ENCODE data around the gene ANO7.

ANO7 gene, protein sequence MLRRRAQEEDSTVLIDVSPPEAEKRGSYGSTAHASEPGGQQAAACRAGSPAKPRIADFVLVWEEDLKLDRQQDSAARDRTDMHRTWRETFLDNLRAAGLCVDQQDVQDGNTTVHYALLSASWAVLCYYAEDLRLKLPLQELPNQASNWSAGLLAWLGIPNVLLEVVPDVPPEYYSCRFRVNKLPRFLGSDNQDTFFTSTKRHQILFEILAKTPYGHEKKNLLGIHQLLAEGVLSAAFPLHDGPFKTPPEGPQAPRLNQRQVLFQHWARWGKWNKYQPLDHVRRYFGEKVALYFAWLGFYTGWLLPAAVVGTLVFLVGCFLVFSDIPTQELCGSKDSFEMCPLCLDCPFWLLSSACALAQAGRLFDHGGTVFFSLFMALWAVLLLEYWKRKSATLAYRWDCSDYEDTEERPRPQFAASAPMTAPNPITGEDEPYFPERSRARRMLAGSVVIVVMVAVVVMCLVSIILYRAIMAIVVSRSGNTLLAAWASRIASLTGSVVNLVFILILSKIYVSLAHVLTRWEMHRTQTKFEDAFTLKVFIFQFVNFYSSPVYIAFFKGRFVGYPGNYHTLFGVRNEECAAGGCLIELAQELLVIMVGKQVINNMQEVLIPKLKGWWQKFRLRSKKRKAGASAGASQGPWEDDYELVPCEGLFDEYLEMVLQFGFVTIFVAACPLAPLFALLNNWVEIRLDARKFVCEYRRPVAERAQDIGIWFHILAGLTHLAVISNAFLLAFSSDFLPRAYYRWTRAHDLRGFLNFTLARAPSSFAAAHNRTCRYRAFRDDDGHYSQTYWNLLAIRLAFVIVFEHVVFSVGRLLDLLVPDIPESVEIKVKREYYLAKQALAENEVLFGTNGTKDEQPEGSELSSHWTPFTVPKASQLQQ

DNA sequence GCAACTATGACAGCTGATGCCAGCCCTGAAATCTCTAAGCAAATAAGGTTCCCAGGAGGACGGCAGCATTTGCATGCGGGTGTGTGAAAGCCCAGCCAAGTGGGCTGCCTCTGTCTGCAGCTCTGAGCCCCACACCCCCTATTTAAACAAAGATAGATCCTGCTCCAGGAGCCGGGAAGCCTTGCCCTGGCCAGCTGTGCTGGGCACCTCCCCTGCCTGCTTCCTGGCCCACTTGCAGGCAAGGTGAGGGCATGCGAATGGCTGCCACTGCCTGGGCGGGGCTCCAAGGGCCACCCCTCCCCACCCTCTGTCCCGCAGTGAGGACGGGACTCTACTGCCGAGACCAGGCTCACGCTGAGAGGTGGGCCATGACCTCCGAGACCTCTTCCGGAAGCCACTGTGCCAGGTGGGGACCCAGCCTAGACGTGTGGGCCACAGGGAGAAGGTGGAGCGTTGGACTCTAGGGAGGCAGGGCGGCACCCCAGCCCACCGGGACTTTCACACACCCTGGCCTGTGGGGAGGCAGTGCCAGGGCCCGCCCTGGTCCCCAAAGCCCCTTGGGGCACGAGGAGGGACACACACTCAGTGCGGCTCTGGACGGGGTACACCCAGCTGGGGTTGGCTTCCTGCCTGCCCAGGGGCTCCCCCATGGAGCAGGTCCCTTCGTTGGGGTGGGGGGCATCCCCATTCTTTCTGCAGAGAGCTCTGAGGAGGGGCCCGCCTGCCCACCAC lies at the start of gene ANO7:
TSS of gene ANO7 (plus strand) at position 317 of the 732 bp plus-strand sequence. CDS start 1,387 bp downstream, outside the sequence.
- intact Hi-C loops (cut with DNase I): no loop called here
- no peak for DNase-seq

DNA sequence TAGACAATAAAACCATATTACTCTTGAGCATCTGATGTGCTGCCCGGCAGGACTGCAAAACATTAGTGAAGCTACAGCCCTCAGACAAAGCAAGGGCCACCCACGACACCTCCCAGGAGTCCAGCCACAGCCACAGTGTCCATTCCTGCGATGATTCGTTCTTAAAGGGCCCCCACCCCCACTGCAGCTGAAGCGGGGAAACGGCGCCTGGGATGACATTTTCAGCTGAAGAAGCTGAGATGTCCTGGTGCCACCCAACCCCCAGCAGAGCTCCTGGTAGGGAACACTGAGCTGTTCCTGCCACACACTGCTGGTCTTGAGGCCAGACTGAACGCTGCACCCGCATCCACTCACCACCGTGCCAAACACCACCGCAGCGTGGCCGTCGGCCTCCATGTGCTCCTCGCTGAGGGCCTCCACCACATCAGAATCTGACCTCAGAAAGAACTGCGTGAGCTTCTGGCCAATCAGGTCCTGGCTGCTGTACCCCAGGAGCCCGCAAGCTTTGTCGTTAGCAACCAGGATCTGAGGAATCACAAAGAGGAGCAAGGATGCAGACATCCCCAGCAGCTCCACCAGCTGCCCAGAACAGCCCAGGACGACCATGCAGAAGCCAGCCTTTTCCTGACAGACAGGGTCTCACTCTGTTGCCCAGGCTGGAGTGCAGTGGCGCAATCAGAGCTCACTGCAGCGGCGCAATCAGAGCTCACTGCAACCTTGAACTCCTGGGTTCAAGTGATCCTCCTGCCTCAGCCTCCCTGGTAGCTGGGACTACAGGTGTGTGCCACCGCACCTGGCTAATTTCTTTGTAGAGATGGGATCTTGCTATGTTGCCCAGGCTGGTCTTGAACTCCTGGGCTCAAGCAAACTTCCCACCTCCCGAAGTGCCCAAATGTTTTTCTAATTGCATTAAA lies 48.7 kb upstream of the ANO7 start:
- DNase-seq: no peak
- intact Hi-C loops (cut with DNase I): no loop called here

- DNase-seq: no peak
- intact Hi-C loops (cut with DNase I): no loop called here
These were observed 48.0 kb upstream of the ANO7 start for GRCh38 chr2:241140445-241140840.

DNA sequence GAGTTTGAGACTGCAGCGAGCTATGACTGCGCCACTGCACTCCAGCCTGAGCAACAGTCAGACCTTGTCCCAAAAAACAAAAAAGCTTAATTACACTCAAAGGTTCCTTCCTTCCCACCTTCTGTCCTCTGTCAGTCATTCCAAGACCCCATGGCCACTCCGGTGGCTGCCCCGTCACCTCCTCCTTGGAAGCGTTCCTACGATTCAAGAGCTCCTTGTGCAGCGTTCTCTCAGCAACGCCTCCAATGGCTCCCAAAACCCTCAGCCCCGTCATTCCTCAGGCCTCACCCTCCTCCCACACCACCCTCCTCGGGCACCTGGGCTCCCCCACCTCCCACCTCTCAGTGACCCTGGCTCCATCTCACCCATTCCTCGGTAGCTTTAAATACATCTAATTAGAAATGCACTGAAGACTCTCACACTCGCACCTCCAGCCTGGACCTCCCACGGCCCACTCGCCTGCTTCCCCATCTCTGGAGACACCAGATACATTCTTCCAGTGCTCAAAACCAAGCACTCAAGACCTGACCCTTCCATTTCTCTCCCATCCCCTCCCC lies 47.2 kb upstream of the ANO7 start:
- intact Hi-C loops (cut with DNase I): no loop called here

GRCh38 chr2:241142063-241142462 lies 46.4 kb upstream of the ANO7 start:
- intact Hi-C loops (cut with DNase I): no loop called here
- no peak for DNase-seq

More for the DNA sequence above, 47.2 kb upstream of the ANO7 start:
- no peak for DNase-seq

- intact Hi-C loops (cut with DNase I): no loop called here
- DNase-seq: no peak
These were observed 45.9 kb upstream of the ANO7 start for GRCh38 chr2:241142593-241142992.

DNA sequence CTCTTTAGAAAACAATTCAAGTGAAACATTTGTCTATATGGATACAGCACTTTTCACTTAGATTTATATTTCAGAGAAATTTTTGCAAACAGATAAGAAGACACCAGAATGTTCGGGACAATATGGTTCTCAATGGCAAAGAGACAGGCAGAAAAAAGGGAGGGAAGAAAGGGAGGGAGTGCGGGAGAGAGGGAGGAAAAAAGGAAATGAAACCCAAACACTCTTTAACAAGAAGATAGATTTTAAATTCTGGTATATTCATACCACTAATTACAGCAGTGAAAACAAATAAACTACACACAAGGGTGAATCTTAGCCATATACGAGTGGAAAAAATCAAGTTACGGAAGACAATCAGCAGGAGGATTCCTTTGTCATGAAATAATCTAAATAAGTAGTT lies 42.2 kb upstream of the ANO7 start:
- DNase-seq: no peak
- intact Hi-C loops (cut with DNase I): no loop called here

GRCh38 chr2:241147336-241147735 lies 41.1 kb upstream of the ANO7 start:
- intact Hi-C loops (cut with DNase I): no loop called here
- no peak for DNase-seq

DNA sequence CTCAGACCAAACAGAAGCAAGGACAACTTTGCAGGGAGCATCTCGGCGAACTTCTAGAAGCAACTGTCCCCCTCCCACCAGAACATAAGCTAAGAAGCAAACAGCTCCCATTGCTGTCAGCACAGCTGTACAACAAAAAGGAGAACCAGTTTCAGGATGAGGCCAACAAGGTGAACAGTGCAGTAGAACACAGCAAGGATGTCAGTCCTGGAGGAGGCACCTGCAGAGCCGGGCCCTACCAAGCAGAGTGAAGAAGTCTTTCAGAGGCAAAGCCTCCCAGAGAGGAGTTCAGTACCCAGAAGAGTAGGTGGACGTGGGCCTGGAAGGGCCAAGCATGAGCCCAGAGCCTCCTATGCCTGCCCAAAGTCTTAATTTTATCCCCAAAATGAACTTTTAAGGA lies 40.2 kb upstream of the ANO7 start:
- peak in 1 of 42 donors; percentile 7 for DNase-seq
- intact Hi-C loops (cut with DNase I): no loop called here

DNA sequence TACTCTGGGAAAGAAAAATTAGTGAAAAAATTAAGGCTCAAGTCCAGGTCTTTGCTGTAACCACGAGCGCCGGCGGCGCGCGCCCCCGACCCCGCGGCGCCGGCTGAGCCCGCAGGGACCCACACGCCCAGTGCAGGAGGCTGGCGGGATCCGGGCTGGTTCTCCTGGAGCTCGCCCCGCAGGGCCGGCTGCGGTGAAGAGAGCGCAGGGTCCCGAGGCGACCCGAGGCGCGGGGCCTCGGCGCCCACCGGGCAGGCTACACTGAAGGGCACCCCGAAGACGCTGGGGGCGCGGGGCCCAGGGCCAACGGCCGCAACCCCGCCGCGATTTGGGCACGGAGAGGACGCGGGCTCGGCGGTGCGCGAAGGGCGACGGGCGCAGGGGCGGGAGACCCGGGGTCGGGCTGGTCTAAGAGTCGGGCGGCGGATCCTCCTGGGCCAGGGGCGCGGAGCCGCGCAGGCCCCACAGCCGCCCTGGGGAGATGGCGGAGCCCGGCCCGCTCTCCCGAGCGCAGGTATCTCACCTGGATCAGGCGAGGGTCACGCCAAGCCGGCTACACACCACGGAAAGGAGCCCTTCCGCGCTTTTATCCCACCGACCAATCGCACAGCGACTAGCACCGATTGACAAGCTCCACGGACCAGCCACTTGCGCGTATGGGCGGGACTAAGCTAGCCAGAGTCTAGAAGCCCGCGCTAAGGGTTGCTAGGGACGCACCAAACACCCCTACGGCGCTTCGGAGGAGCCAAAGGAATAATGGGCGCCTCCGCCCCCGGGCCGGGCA lies 39.4 kb upstream of the ANO7 start, which contains the start of gene PASK:
TSS of gene PASK (minus strand) at position 582 of the 784 bp plus-strand sequence. CDS start 6,440 bp downstream, outside the sequence.
- intact Hi-C loops (cut with DNase I): no loop called here
- DNase-seq: peak; percentile 90 to 99 (median 97)

GRCh38 chr2:241149675-241149924 lies 38.9 kb upstream of the ANO7 start:
- DNase-seq: no peak
- intact Hi-C loops (cut with DNase I): no loop called here

DNA sequence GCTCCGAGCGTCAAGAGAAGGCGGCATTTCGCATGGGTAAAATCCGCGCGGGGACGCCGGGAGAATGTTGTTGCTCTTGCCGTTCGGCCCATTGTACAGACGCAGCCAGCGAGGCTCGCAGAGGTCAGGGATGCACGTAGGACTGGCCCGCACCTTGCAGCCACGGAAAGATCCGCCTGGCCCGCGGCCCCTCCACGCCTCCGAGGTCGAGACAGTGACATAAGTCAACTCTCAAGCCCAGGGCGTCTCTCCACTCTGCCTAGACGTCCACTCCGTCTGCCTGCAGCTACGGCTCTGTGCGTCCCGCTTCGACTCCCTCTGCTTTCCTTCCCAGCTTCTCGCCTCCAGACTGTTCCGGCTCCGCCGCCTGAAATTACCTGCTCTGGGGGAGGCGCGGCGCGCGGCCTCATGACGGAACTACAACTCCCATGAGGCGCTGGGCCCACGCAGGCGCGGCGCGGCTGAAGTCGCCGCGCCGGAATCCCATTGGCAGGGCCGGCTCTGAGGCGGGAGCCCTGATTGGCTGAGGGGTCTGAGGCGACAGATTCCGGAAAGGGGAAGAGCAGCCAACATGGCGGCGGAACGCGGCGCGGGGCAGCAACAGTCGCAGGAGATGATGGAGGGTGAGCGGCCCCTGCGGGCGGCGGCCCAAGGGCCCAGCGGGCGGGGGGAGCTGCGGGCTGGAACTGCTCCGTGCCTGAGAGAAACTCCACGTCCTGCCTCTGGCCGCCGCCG lies 38.4 kb upstream of the ANO7 start, which contains the start of gene PPP1R7:
TSS of gene PPP1R7 (plus strand) at position 543 of the 735 bp plus-strand sequence. CDS start at position 572, 29 bp downstream.
- peak; percentile 89 to 98 (median 95) for DNase-seq
- intact Hi-C loops (cut with DNase I): no loop called here

DNA sequence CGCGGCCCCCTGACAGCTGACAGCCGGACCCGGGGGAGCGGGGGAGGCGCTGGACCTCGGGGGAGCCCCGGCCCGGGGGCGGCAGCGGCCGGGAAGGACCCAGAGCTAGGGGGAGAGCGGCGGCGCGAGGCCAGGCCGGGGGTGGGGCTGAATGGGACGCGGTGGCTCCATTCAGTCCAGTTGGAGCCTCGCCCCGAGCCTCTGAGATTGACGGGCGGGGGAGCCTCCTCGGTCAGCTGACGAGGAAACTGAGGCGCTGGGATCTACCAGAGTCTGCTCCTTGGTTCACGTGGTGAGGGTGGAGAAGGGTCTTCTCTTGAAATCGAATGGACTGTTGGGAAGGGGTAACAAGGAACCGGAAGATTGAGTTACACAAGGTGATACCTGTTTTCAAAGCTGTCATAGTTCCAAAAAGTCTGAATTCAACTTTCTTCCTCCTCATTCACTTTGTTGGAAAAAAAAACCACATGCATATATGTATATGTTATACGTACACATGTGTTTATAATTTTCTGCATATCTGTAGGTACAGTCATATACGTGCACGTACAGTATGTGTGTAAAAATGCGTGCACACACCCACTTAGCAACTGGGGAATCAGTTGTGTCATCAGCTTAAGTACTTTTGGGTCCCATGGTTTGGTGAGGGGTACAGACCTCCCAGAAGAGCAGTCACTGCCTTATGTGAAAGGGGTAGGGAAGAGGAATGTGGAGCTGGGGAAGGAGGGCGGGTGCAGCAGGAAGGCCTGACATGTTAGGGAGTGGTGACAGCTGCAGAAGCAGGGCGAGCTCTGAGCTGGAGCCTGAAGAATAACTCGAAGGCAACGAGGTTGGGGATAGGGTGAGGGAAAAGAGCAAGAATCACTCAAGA lies 37.6 kb upstream of the ANO7 start:
- intact Hi-C loops (cut with DNase I): no loop called here
- DNase-seq: peak; percentile 8 to 83 (median 60)

GRCh38 chr2:241151934-241152660 lies 36.4 kb upstream of the ANO7 start:
- intact Hi-C loops (cut with DNase I): no loop called here
- peak in 30 of 42 donors; percentile 16 to 83 (median 50) for DNase-seq

DNA sequence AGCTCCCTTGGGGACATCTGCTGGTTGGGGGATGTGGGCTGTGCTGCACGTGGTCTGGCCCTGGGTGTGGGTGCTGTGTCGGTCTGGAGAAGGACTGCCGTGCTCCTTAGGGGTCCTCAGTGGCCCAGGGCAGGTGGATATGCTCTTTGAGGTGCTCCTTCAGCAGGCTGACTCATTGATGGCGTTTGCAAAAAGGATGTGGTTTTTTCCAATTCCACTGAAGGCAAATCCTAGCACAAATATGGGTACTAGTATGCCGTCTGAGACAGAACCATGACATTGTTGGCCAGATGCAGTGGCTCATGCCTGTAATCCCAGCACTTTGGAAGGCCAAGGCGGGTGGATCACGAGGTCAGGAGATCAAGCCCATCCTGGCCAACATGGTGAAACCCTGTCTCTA lies 34.9 kb upstream of the ANO7 start:
- DNase-seq: peak in 1 of 42 donors; percentile 1
- intact Hi-C loops (cut with DNase I): no loop called here
